ENCODE results near the gene PPP1R15B. TPM values are rescaled to one million over a fixed set of nuclear protein-coding genes. Genes with fewer than 3 reads are reported as not detected.

PPP1R15B gene
- total RNA-seq, 2 experiments from 2014 or later, result 72.6 to 79.2 TPM

DNA sequence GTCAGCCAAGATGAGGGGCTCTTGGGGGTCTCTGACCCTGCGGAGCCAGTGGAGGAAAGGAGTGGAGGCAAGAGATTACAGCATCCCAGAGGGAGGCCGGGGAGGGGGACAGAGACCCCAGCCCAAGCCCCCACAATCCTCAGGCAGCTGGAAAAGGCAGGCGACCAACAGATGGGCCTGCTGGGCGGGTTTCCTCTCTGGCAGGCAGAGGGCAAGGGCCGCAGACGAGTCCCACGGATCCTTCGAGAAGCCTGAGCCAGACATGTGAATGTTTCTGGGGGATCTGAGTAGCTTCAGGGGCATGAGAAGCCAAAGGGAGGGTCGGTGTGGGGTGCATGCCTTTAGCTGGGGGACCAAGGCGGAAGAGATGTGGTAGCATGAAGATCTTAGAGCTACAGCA, 49.8 kb downstream of the PPP1R15B start:
- H3K4me3 ChIP-seq (ENCODE audit: low read depth, low read length, poor library complexity, severe bottlenecking), result no peak overlapping the region
- no peaks in the 10 kb centered on the region for H3K9me2 ChIP-seq (ENCODE audit: insufficient read depth, low read length)
- H3K4me2 ChIP-seq (ENCODE audit: low read length), result no peak overlapping the region
- ChIA-PET CTCF (ENCODE audit: unreplicated experiment) (no interaction called here), POLR2A (no interaction called here)
- no peaks in the 10 kb centered on the region for H4K20me1 ChIP-seq (ENCODE audit: insufficient read depth, low read length)
- H3K79me2 ChIP-seq (ENCODE audit: insufficient read depth, low read depth, low read length), result no peaks in the 10 kb centered on the region
- BruUV-seq (replicated peaks), result no TSS peak
- peaks cover 5% of the 10 kb centered on the region for H3K4me1 ChIP-seq (ENCODE audit: insufficient read depth, low read length, poor library complexity, severe bottlenecking)
- H2AFZ ChIP-seq (ENCODE audit: low read length), result no peak overlapping the region
- H3K27ac ChIP-seq (ENCODE audit: low read depth, low read length, poor library complexity, severe bottlenecking), result no peak overlapping the region
- no peaks in the 10 kb centered on the region for H3K36me3 ChIP-seq (ENCODE audit: insufficient read depth, low read length)
- no peak for TF ChIP-seq EZH2phosphoT487 (IDR thresholded peaks at IDR 0.05; ENCODE audit: borderline replicate concordance, low read depth, low read length)
- TF ChIP-seq, protein P1, sequence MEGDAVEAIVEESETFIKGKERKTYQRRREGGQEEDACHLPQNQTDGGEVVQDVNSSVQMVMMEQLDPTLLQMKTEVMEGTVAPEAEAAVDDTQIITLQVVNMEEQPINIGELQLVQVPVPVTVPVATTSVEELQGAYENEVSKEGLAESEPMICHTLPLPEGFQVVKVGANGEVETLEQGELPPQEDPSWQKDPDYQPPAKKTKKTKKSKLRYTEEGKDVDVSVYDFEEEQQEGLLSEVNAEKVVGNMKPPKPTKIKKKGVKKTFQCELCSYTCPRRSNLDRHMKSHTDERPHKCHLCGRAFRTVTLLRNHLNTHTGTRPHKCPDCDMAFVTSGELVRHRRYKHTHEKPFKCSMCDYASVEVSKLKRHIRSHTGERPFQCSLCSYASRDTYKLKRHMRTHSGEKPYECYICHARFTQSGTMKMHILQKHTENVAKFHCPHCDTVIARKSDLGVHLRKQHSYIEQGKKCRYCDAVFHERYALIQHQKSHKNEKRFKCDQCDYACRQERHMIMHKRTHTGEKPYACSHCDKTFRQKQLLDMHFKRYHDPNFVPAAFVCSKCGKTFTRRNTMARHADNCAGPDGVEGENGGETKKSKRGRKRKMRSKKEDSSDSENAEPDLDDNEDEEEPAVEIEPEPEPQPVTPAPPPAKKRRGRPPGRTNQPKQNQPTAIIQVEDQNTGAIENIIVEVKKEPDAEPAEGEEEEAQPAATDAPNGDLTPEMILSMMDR (conservative IDR thresholded peaks at IDR 0.05; ENCODE audit: low read length), result no peak
- intact Hi-C loops (cut with micrococcal nuclease; ENCODE audit: unreplicated experiment), result loop anchor here (5.0 kb wide), 2 partner anchors 154 to 859 kb away; no protein-coding TSS in a partner anchor
- no peak for DNase-seq (ENCODE audit: low spot score)
- no peaks in the 10 kb centered on the region for H3K9me3 ChIP-seq (ENCODE audit: low read length)

DNA sequence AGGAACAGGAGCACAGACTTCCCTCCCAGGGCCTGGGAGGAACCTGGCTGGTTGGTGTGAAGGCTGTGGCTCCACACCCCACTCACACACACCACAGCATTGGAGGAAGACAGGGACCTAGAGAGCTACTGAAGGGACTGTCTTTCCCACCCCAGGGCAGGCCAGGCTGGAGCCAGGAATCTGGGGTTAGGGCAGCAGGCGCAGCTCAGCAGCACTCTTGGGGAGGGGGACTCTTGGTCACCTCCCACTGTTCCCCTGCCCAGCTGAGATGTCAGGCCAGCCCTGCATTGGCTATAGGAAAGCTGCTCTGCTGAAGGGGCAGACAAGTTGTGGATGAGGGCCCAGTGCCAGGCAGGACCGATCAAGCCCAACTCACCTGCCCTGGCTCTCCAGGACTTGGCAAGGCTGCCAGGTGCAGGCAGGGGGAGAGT, 50.3 kb downstream of the PPP1R15B start:
- no TSS peak for BruUV-seq (replicated peaks)
- CTCF ChIA-PET (ENCODE audit: unreplicated experiment), result no interaction called here

DNA sequence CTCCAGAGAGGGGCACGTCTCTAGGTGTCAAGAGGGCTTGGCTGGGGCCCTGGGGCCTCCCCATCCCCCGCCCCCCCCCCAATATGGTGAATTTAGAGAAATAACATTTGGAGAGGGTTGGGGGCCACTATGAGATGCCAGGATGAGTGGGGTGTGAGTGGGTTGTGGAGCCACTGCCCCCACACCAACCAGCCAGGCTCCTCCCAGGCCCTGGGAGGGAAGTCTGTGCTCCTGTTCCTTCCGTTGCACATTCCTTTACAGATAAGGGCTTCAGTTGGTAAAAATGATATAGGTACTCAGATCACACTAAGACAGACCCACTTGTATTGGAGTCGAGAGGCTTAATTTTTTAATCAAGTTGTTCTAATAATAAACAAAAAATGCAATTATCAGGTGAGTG, 51.3 kb downstream of the PPP1R15B start:
- ChIA-PET CTCF (ENCODE audit: unreplicated experiment) (no interaction called here), POLR2A (interaction anchor here (1.0 kb wide), 1 partner anchor 192 kb away, joined by 3 read pairs; no protein-coding TSS in a partner anchor)
- Histone ChIP-seq H3K9me2 (ENCODE audit: insufficient read depth, low read length) (no peaks in the 10 kb centered on the region), H3K4me1 (ENCODE audit: insufficient read depth, low read length, poor library complexity, severe bottlenecking) (peaks cover 5% of the 10 kb centered on the region), H4K20me1 (ENCODE audit: insufficient read depth, low read length) (no peaks in the 10 kb centered on the region), H3K9me3 (ENCODE audit: low read length) (no peaks in the 10 kb centered on the region), H3K36me3 (ENCODE audit: insufficient read depth, low read length) (no peaks in the 10 kb centered on the region), H3K27ac (ENCODE audit: low read depth, low read length, poor library complexity, severe bottlenecking) (no peak overlapping the region), H2AFZ (ENCODE audit: low read length) (no peak overlapping the region), H3K79me2 (ENCODE audit: insufficient read depth, low read depth, low read length) (no peaks in the 10 kb centered on the region), H3K4me3 (ENCODE audit: low read depth, low read length, poor library complexity, severe bottlenecking) (no peak overlapping the region), H3K4me2 (ENCODE audit: low read length) (no peak overlapping the region)
- intact Hi-C loops (cut with micrococcal nuclease; ENCODE audit: unreplicated experiment), result loop anchor here (5.0 kb wide), 2 partner anchors 153 to 858 kb away; no protein-coding TSS in a partner anchor
- BruUV-seq (replicated peaks), result no TSS peak
- no peak for DNase-seq (ENCODE audit: low spot score)
- TF ChIP-seq, protein P1 (conservative IDR thresholded peaks at IDR 0.05; ENCODE audit: low read length), result no peak
- TF ChIP-seq EZH2phosphoT487 (IDR thresholded peaks at IDR 0.05; ENCODE audit: borderline replicate concordance, low read depth, low read length), result no peak

More for the DNA sequence above, 50.3 kb downstream of the PPP1R15B start:
- no peaks in the 10 kb centered on the region for H3K9me3 ChIP-seq (ENCODE audit: low read length)
- POLR2A ChIA-PET, result no interaction called here
- H3K4me1 ChIP-seq (ENCODE audit: insufficient read depth, low read length, poor library complexity, severe bottlenecking), result peaks cover 5% of the 10 kb centered on the region
- H2AFZ ChIP-seq (ENCODE audit: low read length), result no peak overlapping the region
- H3K4me2 ChIP-seq (ENCODE audit: low read length), result no peak overlapping the region
- DNase-seq (ENCODE audit: low spot score), result no peak
- TF ChIP-seq EZH2phosphoT487 (IDR thresholded peaks at IDR 0.05; ENCODE audit: borderline replicate concordance, low read depth, low read length), result no peak
- TF ChIP-seq, protein P1 (conservative IDR thresholded peaks at IDR 0.05; ENCODE audit: low read length), result no peak
- no peak overlapping the region for H3K27ac ChIP-seq (ENCODE audit: low read depth, low read length, poor library complexity, severe bottlenecking)
- H4K20me1 ChIP-seq (ENCODE audit: insufficient read depth, low read length), result no peaks in the 10 kb centered on the region
- intact Hi-C loops (cut with micrococcal nuclease; ENCODE audit: unreplicated experiment), result loop anchor here (5.0 kb wide), 2 partner anchors 154 to 859 kb away; no protein-coding TSS in a partner anchor
- no peaks in the 10 kb centered on the region for H3K9me2 ChIP-seq (ENCODE audit: insufficient read depth, low read length)
- H3K79me2 ChIP-seq (ENCODE audit: insufficient read depth, low read depth, low read length), result no peaks in the 10 kb centered on the region
- H3K36me3 ChIP-seq (ENCODE audit: insufficient read depth, low read length), result no peaks in the 10 kb centered on the region
- H3K4me3 ChIP-seq (ENCODE audit: low read depth, low read length, poor library complexity, severe bottlenecking), result no peak overlapping the region
